Stimulated activated CD8-positive, alpha-beta memory T cell treated with anti-CD3 and anti-CD28 coated beads, Interleukin-7, amount 100 ng/mL, for 1 hour (primary cell): ENCODE results near the gene MEGF11.
"Not testable (repeated sequence)": the region's sequence is repeated elsewhere in the genome, so short reads cannot be mapped to it uniquely, and the experiment has no call there.

ENCODE experiments used
- DNase-seq, 2 donors: peaks; one replicate each; pipeline ENCODE4 v3.0.0-alpha.2; 2020; ENCODE audit warnings: low read depth in 2 of 2

The MEGF11 gene

GRCh38 chr15:66275352-66275751 is 21.8 kb upstream of the MEGF11 start:
- no peak for DNase-seq

- no peak for DNase-seq
Measured at GRCh38 chr15:66270932-66271331, 17.4 kb upstream of the MEGF11 start.

GRCh38 chr15:66269326-66270090 is 16.0 kb upstream of the MEGF11 start:
- DNase-seq: no peak

GRCh38 chr15:66264859-66265513 is 11.4 kb upstream of the MEGF11 start:
- no peak for DNase-seq

GRCh38 chr15:66262837-66263236 is 9.3 kb upstream of the MEGF11 start:
- not testable (repeated sequence) for DNase-seq

- no peak for DNase-seq
Measured at GRCh38 chr15:66261056-66261455, 7.5 kb upstream of the MEGF11 start.

GRCh38 chr15:66256692-66257091 is 3.1 kb upstream of the MEGF11 start:
- DNase-seq: no peak

- DNase-seq: no peak
Measured at GRCh38 chr15:66254951-66255676, 1.6 kb upstream of the MEGF11 start.

- DNase-seq: no peak
Measured at GRCh38 chr15:66254089-66254950, 770 bp upstream of the MEGF11 start.

GRCh38 chr15:66252685-66253417 is 699 bp downstream of the MEGF11 start:
- no peak for DNase-seq

- DNase-seq: peak in 1 of 2 donors; percentile 12
Measured at GRCh38 chr15:66251790-66252684, 1.5 kb downstream of the MEGF11 start.

- DNase-seq: no peak
Measured at GRCh38 chr15:66251065-66251789, 2.3 kb downstream of the MEGF11 start.

GRCh38 chr15:66249605-66250174 is 3.9 kb downstream of the MEGF11 start:
- no peak for DNase-seq

GRCh38 chr15:66246937-66247336 is 6.6 kb downstream of the MEGF11 start:
- no peak for DNase-seq

- DNase-seq: not testable (repeated sequence)
Measured at GRCh38 chr15:66245832-66246231, 7.7 kb downstream of the MEGF11 start.

- DNase-seq: no peak
Measured at GRCh38 chr15:66241908-66242285, 11.7 kb downstream of the MEGF11 start.

- no peak for DNase-seq
Measured at GRCh38 chr15:66241087-66241907, 12.3 kb downstream of the MEGF11 start.

- DNase-seq: no peak
Measured at GRCh38 chr15:66240240-66240794, 13.2 kb downstream of the MEGF11 start.
